ENCODE results near the gene GPR78. TPM values are rescaled to one million over a fixed set of nuclear protein-coding genes. Genes with fewer than 3 reads are reported as not detected.

The GPR78 gene
- total RNA-seq: 0.05 TPM
- polyA plus RNA-seq: 0.91 TPM
- long read RNA-seq, donor 1: 0 reads
- long read RNA-seq, donor 2: 0 reads
- long read RNA-seq, donor 3: 0 reads
- long read RNA-seq, donor 4: 0 reads
- long read RNA-seq, donor 5: 0 reads
- long read RNA-seq, donor 6: 0 reads
- long read RNA-seq, donor 7: 0 reads
- long read RNA-seq, donor 8: 0 reads
- long read RNA-seq, donor 9: 0 reads
- long read RNA-seq, donor 10: 0 reads

DNA sequence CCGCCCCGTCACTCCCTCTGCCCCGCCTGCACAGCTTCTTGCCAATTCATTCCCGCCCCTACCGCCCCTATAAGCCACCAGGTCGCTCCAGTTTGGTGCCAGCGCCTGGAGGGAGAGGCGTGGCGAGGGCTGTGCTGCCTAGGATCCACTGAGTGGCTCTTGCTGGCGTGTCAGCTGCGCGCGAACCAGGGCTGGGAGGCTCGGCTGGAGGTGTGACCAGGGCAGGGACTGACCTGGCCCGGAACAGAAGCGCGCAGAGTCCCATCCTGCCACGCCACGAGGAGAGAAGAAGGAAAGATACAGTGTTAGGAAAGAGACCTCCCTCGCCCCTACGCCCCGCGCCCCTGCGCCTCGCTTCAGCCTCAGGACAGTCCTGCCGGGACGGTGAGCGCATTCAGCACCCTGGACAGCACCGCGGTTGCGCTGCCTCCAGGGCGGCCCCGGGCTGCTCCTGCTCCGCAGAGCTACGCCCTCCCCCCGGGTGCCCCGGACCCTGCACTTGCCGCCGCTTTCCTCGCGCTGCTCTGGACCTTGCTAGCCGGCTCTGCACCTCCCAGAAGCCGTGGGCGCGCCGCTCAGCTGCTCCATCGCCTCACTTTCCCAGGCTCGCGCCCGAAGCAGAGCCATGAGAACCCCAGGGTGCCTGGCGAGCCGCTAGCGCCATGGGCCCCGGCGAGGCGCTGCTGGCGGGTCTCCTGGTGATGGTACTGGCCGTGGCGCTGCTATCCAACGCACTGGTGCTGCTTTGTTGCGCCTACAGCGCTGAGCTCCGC lies at the start of gene GPR78:
TSS of gene GPR78 (plus strand) at position 72 of the 773 bp plus-strand sequence. CDS start at position 663, 591 bp downstream.
- Histone ChIP-seq H3K27ac (ENCODE audit: low read depth in 1 of 2, low read length in 1 of 2) (no peak within 1 kb of the TSS), H3K36me3 (ENCODE audit: control insufficient read depth in 2 of 2, insufficient read depth in 2 of 2, low read length in 1 of 2) (no peaks in the 10 kb centered on the region), H3K4me1 (ENCODE audit: control insufficient read depth in 2 of 2, insufficient read depth in 2 of 2, low read length in 2 of 2) (no peaks in the 10 kb centered on the region), H3K27me3 (ENCODE audit: control insufficient read depth in 2 of 2, insufficient read depth in 1 of 2, low read length in 1 of 2) (peaks cover 6 to 23% of the 10 kb centered on the region in 2 donors), H3K4me3 (ENCODE audit: low read length in 2 of 2) (no peak within 1 kb of the TSS), H3K9me3 (ENCODE audit: control insufficient read depth in 2 of 2, insufficient read depth in 1 of 2, low read length in 1 of 2) (no peaks in the 10 kb centered on the region)
- WGBS: 10% methylated on average over 63 of the region's 63 CpGs
- peak; percentile 15 to 81 (median 47) for DNase-seq (ENCODE audit: low read depth in 6 of 9, low spot score in 9 of 9)

- no peak overlapping the region for H3K27ac ChIP-seq (ENCODE audit: low read depth in 1 of 2, low read length in 1 of 2)
- DNase-seq (ENCODE audit: low read depth in 6 of 9, low spot score in 9 of 9): no peak
- no peak overlapping the region for H3K4me3 ChIP-seq (ENCODE audit: low read length in 2 of 2)
- 81% methylated on average over 5 of the region's 5 CpGs for WGBS
- H3K9me3 ChIP-seq (ENCODE audit: control insufficient read depth in 2 of 2, insufficient read depth in 1 of 2, low read length in 1 of 2): no peaks in the 10 kb centered on the region
- peaks cover 0 to 12% of the 10 kb centered on the region in 2 donors for H3K4me1 ChIP-seq (ENCODE audit: control insufficient read depth in 2 of 2, insufficient read depth in 2 of 2, low read length in 2 of 2)
- no peaks in the 10 kb centered on the region for H3K36me3 ChIP-seq (ENCODE audit: control insufficient read depth in 2 of 2, insufficient read depth in 2 of 2, low read length in 1 of 2)
- H3K27me3 ChIP-seq (ENCODE audit: control insufficient read depth in 2 of 2, insufficient read depth in 1 of 2, low read length in 1 of 2): no peaks in the 10 kb centered on the region
Measured at GRCh38 chr4:8532245-8532781, 47.9 kb upstream of the GPR78 start.

DNA sequence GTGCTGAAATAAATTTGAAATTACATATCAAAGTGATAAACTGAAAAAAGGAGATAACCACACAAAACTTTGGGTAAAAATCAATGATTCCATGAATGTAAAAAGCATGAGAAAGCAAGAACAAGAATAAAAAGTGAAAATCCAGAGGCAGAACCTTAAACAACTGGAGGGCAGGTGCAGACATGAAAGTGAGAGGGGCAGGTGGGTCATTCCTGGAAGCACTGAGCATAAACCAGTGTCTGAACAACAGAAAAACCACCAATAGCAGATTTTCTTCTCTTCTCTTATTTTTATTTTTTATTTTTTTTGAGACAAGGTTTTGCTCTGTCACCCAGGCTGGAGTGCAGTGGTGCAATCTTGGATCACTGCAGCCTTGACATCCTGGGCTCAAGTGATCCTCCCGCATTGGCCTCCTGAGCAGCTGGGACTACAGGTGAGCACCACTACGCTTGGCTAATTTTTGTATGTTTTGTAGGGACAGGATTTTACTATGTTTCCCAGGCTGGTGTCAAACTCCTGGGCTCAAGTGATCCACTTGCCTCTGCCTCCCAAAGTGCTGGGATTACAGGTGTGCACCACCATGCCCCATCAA lies 46.8 kb upstream of the GPR78 start:
- peaks cover 0 to 12% of the 10 kb centered on the region in 2 donors for H3K4me1 ChIP-seq (ENCODE audit: control insufficient read depth in 2 of 2, insufficient read depth in 2 of 2, low read length in 2 of 2)
- H3K4me3 ChIP-seq (ENCODE audit: low read length in 2 of 2): no peak overlapping the region
- no peaks in the 10 kb centered on the region for H3K9me3 ChIP-seq (ENCODE audit: control insufficient read depth in 2 of 2, insufficient read depth in 1 of 2, low read length in 1 of 2)
- H3K27me3 ChIP-seq (ENCODE audit: control insufficient read depth in 2 of 2, insufficient read depth in 1 of 2, low read length in 1 of 2): no peaks in the 10 kb centered on the region
- no peak for DNase-seq (ENCODE audit: low read depth in 6 of 9, low spot score in 9 of 9)
- 94% methylated on average over 2 of the region's 2 CpGs for WGBS
- H3K27ac ChIP-seq (ENCODE audit: low read depth in 1 of 2, low read length in 1 of 2): peak overlapping the region in 1 of 2 donors; percentile 69
- H3K36me3 ChIP-seq (ENCODE audit: control insufficient read depth in 2 of 2, insufficient read depth in 2 of 2, low read length in 1 of 2): no peaks in the 10 kb centered on the region

DNA sequence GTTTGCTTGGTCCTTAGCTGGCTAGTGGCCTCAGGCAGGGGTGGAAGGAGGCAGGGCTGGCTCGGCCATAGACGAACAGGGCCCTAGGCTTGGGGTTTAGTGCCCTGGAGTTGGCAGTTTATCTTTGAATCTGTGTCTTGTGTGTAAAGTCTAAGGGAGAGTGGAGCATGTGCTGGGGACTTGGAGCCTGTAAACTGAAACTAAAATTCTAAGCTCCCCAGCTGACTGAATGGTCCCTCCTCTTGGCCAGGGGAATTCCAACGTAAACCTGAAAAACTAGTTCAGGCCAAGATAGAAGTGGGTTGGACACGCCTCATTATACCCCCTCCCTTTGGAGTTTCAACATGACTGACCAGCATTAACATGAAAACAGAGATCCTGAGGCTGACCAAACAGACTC lies 46.1 kb upstream of the GPR78 start:
- Histone ChIP-seq H3K4me3 (ENCODE audit: low read length in 2 of 2) (no peak overlapping the region), H3K27me3 (ENCODE audit: control insufficient read depth in 2 of 2, insufficient read depth in 1 of 2, low read length in 1 of 2) (no peaks in the 10 kb centered on the region), H3K9me3 (ENCODE audit: control insufficient read depth in 2 of 2, insufficient read depth in 1 of 2, low read length in 1 of 2) (no peaks in the 10 kb centered on the region), H3K36me3 (ENCODE audit: control insufficient read depth in 2 of 2, insufficient read depth in 2 of 2, low read length in 1 of 2) (no peaks in the 10 kb centered on the region), H3K4me1 (ENCODE audit: control insufficient read depth in 2 of 2, insufficient read depth in 2 of 2, low read length in 2 of 2) (peaks cover 0 to 12% of the 10 kb centered on the region in 2 donors), H3K27ac (ENCODE audit: low read depth in 1 of 2, low read length in 1 of 2) (peak overlapping the region; percentile 69 to 72)
- DNase-seq (ENCODE audit: low read depth in 6 of 9, low spot score in 9 of 9): peak in 3 of 9 donors; percentile 2 to 47 (median 13)
- 49% methylated on average over 4 of the region's 4 CpGs for WGBS

DNA sequence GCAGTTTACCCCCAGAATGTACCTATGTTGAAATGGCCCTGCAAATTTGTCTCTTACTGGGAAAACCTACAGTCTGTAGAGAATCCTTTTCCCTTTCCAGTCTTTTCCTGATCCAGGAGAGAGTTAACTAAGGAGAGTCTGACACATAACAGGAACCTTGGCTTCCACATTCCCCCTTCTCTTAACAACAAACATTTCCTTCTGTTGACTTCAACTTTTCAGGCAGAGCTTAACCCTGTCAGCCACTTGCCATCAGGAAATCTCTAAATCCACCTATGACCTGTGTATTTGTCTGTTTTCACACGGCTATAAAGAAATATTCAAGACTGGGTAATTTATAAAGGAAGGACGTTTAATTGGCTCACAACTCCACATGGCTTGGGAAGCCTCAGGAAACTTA lies 45.6 kb upstream of the GPR78 start:
- Histone ChIP-seq H3K9me3 (ENCODE audit: control insufficient read depth in 2 of 2, insufficient read depth in 1 of 2, low read length in 1 of 2) (no peaks in the 10 kb centered on the region), H3K36me3 (ENCODE audit: control insufficient read depth in 2 of 2, insufficient read depth in 2 of 2, low read length in 1 of 2) (no peaks in the 10 kb centered on the region), H3K27me3 (ENCODE audit: control insufficient read depth in 2 of 2, insufficient read depth in 1 of 2, low read length in 1 of 2) (no peaks in the 10 kb centered on the region), H3K4me3 (ENCODE audit: low read length in 2 of 2) (no peak overlapping the region), H3K4me1 (ENCODE audit: control insufficient read depth in 2 of 2, insufficient read depth in 2 of 2, low read length in 2 of 2) (peaks cover 0 to 12% of the 10 kb centered on the region in 2 donors), H3K27ac (ENCODE audit: low read depth in 1 of 2, low read length in 1 of 2) (peak overlapping the region in 1 of 2 donors; percentile 71)
- DNase-seq (ENCODE audit: low read depth in 6 of 9, low spot score in 9 of 9): no peak
- WGBS: 36% methylated on average over 2 of the region's 2 CpGs

DNA sequence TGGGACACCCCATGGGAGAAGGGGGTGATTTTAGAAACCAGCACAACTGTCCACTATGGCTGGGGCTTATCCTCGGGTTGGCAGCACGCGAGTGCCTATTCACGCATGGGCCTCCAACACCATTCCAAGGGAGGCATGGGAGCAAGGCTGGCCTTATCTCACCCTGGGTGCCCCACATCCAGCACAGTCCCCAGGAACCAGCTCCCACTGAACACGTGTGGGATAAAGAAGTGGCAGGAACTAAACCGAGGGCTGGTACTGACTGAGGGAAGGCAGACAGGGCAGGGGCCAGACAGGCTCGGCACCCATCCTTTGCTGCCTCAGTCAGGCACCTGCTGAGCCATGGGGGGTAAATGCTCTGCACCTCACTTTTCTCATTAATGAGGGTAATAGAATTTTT lies 43.7 kb upstream of the GPR78 start:
- peak overlapping the region in 1 of 2 donors; percentile 61 for H3K27ac ChIP-seq (ENCODE audit: low read depth in 1 of 2, low read length in 1 of 2)
- no peak overlapping the region for H3K4me3 ChIP-seq (ENCODE audit: low read length in 2 of 2)
- H3K36me3 ChIP-seq (ENCODE audit: control insufficient read depth in 2 of 2, insufficient read depth in 2 of 2, low read length in 1 of 2): no peaks in the 10 kb centered on the region
- WGBS: 95% methylated on average over 7 of the region's 7 CpGs
- no peaks in the 10 kb centered on the region for H3K27me3 ChIP-seq (ENCODE audit: control insufficient read depth in 2 of 2, insufficient read depth in 1 of 2, low read length in 1 of 2)
- no peak for DNase-seq (ENCODE audit: low read depth in 6 of 9, low spot score in 9 of 9)
- peaks cover 0 to 12% of the 10 kb centered on the region in 2 donors for H3K4me1 ChIP-seq (ENCODE audit: control insufficient read depth in 2 of 2, insufficient read depth in 2 of 2, low read length in 2 of 2)
- H3K9me3 ChIP-seq (ENCODE audit: control insufficient read depth in 2 of 2, insufficient read depth in 1 of 2, low read length in 1 of 2): no peaks in the 10 kb centered on the region

DNA sequence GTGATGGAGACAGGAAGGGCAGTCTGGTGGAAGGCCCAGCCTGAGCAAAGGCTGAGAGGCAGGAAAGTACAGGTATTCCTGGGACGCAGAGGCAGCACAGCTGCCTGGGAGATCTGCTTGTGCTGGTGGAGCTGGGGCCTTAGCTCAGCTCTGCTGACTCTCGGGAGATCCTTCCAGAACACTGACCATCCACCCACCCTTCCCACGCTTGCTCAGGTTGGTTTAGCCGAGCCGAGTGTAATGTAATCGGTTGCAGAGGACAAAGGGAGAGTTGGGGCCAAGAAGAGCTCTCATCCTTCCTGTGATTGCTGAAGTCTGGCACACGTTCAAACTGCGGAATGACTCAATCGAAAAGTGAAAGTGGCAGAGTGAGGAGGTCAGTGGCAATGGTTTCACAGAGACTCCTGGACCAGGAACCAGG lies 43.1 kb upstream of the GPR78 start:
- no peaks in the 10 kb centered on the region for H3K27me3 ChIP-seq (ENCODE audit: control insufficient read depth in 2 of 2, insufficient read depth in 1 of 2, low read length in 1 of 2)
- DNase-seq (ENCODE audit: low read depth in 6 of 9, low spot score in 9 of 9): peak in 2 of 9 donors; percentile 7 to 34
- WGBS: 69% methylated on average over 9 of the region's 9 CpGs
- no peaks in the 10 kb centered on the region for H3K36me3 ChIP-seq (ENCODE audit: control insufficient read depth in 2 of 2, insufficient read depth in 2 of 2, low read length in 1 of 2)
- H3K4me1 ChIP-seq (ENCODE audit: control insufficient read depth in 2 of 2, insufficient read depth in 2 of 2, low read length in 2 of 2): peaks cover 0 to 12% of the 10 kb centered on the region in 2 donors
- peak overlapping the region; percentile 46 to 61 for H3K27ac ChIP-seq (ENCODE audit: low read depth in 1 of 2, low read length in 1 of 2)
- H3K4me3 ChIP-seq (ENCODE audit: low read length in 2 of 2): no peak overlapping the region
- no peaks in the 10 kb centered on the region for H3K9me3 ChIP-seq (ENCODE audit: control insufficient read depth in 2 of 2, insufficient read depth in 1 of 2, low read length in 1 of 2)

DNA sequence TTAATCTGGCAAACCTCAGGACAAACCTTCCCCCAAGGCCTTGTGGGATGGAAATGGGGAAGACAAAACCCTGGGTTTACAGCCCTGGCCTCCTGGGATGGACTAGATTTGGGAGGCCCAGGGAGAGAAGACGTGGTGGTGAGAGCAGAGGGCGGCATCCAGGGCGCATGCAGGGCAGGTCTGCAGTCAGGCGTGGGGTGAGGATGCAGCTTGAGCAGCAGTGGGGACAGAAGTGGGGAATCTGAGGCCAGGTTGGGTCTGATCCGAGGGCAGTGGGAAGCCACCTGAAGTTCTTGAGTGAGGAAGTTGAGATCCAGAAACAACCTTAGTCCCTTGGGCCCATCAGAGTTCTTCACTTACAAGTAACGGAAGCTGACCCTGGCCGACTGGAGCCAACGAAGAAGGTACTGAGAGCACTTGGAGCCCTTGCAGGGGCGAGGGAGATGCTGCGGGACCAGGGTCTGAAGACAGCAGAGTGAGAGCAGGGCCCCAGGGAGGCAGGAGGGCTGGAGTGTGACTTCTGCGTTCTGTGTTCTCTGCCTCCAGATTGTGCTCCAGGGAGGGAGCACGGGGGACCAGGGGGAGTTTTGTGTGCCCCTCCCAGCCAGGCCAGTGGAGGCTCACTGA lies 42.0 kb upstream of the GPR78 start:
- Histone ChIP-seq H3K4me3 (ENCODE audit: low read length in 2 of 2) (no peak overlapping the region), H3K27ac (ENCODE audit: low read depth in 1 of 2, low read length in 1 of 2) (no peak overlapping the region), H3K4me1 (ENCODE audit: control insufficient read depth in 2 of 2, insufficient read depth in 2 of 2, low read length in 2 of 2) (peaks cover 0 to 12% of the 10 kb centered on the region in 2 donors), H3K36me3 (ENCODE audit: control insufficient read depth in 2 of 2, insufficient read depth in 2 of 2, low read length in 1 of 2) (no peaks in the 10 kb centered on the region), H3K27me3 (ENCODE audit: control insufficient read depth in 2 of 2, insufficient read depth in 1 of 2, low read length in 1 of 2) (no peaks in the 10 kb centered on the region), H3K9me3 (ENCODE audit: control insufficient read depth in 2 of 2, insufficient read depth in 1 of 2, low read length in 1 of 2) (no peaks in the 10 kb centered on the region)
- DNase-seq (ENCODE audit: low read depth in 6 of 9, low spot score in 9 of 9): no peak
- WGBS: 94% methylated on average over 12 of the region's 12 CpGs

Data from thymus (tissue), 14 donors.